HTERT RPE-1 (cell line): ENCODE measurements around the gene KLF7.

Experiments used
- in situ Hi-C: fragments of 300-500 bp; cut with MboI; formaldehyde crosslinking; loops from 4 replicates; pipeline ENCODE4 v1.14.3; 2020; ENCODE audit warnings: low sequenced_read_pairs

Gene KLF7

DNA sequence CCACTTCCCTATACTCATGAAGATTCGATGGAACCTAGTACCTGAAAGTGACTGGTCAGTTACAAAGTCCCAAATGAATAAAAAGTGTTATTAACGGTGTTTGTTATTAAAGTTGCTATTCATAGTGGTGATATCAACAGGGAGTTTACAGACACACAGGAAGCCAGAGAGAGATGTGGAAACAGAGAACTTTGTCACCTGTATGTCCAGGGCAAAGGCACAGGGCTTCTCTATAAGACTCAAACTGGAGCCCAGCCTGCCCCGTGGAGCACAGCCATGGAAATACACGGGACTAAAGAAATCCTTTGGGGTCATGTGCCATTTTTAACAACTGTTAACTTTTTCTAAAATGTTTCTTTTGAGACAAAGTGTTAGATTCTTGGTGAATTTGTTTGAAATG lies 68.5 kb downstream of the KLF7 start:
- in situ Hi-C loops = no loop called here

DNA sequence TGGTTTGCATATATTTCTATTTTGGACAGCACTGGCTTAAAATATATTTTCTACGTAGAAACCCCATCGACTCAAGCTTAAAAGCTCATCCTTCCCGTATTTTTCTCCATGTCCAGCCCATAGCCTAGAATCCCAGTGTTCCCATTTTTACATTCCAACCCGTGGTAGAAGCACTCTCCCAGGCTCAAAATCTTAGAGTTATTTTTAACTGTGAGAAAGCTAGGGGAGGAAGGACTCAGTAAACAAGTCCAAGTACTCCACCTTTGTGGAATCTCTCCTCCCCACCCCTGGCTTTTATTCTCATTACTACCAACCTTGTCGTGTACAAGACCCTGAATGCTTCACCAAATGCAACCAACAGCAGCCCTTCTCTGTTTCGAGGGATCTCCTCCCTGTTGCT lies 69.8 kb downstream of the KLF7 start:
- in situ Hi-C loops = no loop called here

DNA sequence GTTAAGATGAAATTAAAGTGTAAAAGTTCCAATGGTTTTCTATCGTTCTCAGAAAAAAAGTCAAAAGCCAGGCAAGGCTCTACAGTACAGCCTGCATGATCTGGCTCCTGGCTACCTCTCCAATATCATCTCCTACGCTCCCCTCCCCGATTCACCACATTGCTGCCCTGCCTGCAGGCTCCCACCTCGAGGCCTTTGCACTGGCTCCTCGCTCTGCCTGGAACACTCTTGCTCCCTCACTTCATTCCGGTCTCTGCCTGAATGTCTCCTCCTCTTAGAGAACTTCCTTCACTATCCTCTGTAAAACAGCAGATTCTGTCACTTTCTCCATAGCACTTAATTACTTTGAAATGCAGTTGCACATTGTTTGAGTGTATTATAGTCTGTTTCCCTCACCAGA lies 72.5 kb downstream of the KLF7 start:
- in situ Hi-C loops = no loop called here

DNA sequence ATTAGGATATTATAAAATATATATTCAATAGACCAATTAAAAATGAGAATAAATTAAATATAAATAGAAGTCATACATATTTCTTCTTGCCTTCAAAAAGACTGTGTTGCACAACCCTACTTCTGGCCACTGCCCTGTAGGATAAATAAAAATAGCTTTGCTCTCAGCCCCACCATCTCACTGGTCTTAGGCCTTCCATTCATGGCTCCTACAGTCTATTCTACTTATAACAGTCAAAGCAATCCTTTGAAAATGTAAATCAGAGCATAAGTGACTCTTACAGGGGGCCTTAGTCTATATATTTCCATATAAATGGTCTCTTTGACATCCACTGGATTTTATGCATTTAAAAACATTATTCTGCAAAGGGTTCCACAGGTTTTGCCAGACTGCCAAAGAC lies 72.9 kb downstream of the KLF7 start:
- in situ Hi-C loops = no loop called here

DNA sequence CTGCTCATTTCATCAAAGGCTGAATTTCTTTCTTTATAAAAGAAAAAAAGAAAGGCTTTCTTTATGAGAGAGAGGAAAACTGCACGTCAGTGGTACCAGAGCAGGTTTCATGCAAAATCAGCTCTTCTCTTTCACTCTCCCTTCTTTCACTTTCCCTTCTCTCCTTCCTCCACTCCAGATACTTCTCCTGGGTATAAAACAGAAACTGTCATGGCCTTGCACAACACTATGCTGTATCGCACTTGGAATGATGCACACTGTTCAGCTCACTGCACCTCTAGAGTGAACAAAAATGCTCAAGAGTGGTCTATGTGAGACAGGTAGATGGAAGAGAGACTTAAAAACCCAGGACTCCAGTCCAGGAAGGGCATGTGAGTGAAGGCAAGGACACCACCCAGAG lies 73.8 kb downstream of the KLF7 start:
- in situ Hi-C loops = no loop called here

DNA sequence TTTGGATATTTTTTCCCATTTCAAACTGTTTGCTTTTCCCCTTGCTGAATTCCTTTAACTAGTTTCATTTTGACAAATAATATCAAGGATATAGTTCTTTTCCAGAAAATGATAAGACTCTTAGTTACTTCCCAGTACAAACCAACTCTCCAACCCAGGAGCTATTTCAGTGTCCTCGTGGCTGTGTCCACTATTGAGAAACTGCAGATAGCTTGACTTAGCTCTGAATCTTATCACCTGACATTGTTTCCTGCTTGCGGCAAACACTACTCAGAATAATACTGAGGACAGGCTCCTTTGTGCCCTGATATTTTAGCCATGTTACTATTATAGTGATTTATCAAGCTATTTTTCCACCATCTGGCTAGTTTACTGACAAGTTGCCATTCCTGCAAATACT lies 74.6 kb downstream of the KLF7 start:
- in situ Hi-C loops = no loop called here

DNA sequence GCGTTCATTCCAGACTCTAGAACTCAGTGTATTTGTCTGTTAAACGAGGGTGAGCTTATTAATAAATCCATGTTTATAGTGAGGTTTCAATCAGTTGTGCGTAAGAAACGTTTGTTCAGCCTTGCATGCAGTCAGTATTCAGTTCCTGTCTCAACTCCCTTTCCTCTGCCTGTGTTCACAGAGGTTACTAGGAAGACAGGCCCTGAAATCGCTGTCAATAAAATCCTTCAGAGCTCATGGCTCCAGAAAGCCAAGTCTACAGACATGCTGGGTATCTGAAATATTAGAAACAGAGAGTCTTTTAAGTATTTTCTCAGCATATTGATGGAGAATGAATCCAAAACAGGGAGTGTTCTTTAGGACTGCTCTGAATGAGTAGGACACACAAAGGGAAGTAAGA lies 75.4 kb downstream of the KLF7 start:
- in situ Hi-C loops = no loop called here

DNA sequence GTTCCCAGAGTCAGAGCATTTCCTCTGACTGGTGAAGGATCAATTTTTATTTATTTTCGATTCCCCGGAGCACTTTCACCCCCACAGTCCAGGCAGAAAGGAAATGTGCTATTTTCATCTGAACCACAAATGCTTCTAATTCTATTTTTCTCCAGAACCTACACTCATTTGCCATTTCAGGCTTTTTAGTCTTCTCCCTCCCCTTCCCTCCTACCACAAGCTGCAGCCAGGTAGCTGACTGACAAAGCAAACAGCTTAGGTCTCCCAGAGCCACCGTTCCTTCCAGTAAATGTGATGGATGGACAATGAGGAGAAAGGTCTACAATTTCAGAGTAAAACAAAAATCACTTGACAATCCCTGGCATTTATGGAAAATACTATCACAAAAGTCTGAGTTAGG lies 76.9 kb downstream of the KLF7 start:
- in situ Hi-C loops = no loop called here

DNA sequence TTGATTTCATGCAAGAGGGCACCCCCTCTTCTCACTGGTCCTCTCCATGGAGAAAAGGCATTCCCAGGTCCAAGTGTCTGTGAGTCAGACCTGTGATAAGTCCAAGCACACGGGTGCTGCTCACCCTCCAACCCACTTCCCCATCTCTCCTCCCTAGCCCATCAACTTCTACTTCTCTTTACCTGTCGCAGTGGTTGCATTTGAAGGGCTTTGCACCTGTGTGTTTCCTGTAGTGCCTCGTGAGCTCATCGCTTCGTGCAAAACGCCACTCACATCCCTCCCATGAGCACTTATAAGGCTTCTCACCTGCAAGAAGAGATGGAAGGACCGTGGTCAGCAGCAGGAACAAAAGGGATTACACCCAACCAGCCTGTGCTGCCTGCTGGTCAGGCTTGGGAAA lies 77.5 kb downstream of the KLF7 start:
- in situ Hi-C loops = no loop called here

DNA sequence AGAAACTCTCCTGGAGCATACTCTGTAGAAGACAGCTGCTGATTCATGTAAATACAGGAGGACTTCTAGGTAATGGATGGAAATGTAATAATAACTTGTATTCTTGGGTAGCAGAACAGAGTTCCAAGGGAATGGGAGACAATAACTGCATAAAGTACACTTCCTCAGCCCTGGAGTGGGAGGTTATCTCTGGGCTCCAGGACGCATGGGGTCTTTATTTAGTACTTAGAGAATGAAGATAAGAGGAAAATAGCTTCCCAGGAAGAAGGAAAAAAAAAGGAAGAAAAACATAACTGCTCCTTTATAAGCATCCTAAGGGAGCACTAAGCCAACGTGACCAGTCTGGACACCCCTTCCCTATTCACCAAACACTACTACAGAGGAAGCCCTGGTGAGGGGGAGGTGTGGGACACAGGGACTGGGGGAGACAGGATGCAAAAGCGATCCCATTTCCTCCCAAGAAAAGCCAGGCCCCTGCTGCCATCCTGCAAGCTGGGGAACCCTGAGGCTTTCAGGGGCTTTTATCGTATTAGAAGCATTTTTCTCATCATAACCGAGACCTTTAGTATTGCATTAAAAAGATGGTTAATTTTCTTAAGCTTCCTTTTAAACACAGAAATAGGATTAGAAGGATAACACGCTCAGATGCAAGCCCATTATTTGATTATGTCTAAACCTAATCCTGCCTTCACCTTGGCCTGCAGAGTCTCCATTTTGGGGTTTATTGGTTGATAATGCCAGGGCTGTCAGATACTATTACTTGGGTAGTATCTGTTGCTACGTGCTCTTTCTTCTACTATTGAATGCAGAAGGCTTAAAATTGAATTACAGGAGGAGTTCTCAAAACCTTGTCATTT lies 78.5 kb downstream of the KLF7 start:
- in situ Hi-C loops = no loop called here

DNA sequence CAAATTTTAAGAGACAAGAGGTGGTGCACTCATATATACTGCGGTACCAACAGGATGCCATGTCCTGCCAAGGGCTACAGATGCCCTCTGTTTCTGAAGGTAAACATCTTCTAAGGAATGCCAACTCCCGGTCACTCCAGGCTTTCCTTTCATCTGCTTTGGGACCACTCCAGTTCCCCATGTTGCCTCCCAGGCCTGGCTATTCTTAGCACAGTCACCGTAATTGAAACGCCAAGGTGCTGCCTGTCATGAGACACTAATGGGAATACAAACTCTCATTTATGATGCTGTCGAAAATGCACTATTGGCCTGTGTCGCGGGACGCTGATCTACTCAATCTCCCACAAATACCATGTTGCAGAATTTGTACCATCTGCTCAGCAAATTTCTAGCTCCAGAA lies 79.6 kb downstream of the KLF7 start:
- in situ Hi-C loops = no loop called here

DNA sequence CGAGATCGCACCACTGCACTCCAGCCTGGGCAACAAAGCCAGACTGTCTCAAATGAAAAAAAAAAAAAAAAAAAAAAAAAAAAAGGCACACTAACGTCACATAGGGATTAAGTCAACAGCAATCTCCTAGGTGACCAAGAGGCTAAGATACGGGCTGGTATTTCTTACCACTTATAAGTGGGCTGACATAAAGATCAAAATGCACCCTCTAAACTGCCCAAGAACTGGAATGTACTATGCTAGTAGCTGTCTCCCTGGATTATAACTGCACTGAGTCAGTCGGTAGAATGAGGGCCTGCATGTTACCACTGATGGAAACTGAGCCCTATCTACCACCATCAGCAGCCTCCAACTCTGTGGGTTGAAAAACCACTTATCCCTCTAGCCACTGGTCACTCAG lies 80.6 kb downstream of the KLF7 start:
- in situ Hi-C loops = no loop called here

DNA sequence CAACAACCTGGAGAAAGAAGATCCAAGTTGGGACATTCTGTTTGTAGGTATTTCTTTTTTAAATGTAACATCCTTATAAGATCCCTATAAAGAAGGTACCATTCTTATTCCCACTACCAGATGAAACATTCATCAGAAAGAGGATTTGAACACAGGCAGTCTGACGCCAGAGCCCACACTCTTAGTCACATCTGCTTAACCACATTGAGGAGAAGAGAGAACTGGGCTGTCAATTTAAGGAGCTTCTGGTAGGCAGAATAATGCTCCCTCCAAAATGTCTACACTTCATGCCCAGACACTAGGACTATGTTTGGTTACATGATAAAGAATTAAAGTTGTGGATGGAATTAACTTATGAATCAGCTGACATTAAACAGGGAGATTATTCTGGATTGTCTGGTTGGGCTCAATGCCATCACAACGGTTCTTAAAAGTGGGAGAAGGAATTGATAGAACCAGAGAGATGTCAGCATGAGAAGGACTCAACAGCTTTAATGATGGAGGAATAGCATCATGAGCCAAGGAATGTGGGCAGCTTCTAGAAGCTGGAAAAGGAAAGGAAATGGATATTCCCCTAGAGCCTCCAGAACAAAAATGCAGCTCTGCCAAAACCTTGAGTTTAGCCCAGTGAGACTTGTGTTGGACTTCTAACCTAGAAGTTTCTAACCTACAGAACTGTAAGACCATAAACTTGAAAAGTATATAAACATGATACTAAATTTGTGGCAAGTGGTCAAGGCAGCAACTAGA lies 82.2 kb downstream of the KLF7 start:
- in situ Hi-C loops = no loop called here

DNA sequence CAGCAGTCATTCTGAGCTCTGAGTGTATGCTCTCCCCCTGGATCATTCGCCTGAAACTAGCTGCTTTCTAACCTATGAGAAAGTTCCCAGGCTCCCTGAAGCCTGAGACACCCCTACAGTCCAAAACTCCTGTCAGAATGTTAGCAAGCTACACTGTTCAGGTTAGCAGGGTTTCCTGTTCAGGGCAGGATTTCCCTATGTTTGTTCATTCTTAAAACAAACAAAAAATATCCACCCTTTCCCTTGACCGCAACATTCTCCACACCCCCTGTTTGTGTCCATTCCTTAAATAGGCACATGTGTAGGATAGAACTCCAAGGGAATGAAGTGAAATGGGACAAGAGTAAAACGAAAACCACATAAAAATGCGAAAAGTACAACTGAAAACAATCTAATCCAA lies 83.1 kb downstream of the KLF7 start:
- in situ Hi-C loops = no loop called here

DNA sequence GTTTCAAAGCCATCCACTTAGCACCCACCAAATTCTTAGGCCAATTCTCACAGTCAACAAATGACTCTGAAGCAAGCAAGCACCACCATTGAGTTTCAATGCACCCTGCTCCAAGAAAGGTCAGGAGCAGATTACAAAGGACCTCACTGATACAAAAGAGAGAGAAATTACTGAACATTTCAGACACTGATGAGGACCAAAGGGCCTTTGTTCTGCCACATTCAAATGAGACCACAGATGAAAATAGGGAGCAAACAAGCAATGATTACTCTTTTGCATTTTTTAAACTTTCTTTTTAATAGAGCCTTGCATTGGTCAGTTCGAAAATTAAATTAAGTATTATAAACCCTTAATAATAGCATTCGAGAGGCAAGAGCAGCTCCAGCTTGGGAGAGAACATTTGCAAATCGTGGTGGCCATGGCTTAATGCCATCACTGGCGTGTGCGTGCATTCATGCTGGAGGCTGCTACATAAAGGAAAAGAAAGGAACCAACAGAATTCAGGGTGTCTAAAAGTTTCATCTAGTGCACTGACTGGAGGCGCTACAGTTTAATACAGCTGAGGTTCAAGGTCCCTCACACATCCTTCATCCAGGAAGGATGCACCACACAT lies 87.5 kb downstream of the KLF7 start:
- in situ Hi-C loops = no loop called here

DNA sequence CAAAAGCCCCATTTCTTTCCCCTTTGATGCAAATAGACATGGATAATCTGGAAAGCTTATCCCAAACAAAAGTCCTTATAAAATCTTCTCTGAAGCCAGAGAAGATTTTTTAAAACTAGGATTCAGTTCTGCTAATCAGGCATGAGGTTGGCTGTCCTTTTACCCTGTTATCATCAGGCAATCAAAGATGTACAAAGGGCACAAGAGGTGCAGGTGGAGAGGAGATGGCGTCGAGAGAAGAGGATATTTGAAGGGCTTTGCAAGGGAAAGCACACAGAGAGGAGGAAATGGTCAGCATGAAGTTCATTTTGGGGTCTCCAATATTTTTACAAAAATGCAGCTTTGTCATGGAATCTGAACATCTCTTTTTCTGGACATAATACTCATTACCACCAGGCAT lies 88.5 kb downstream of the KLF7 start:
- in situ Hi-C loops = no loop called here

DNA sequence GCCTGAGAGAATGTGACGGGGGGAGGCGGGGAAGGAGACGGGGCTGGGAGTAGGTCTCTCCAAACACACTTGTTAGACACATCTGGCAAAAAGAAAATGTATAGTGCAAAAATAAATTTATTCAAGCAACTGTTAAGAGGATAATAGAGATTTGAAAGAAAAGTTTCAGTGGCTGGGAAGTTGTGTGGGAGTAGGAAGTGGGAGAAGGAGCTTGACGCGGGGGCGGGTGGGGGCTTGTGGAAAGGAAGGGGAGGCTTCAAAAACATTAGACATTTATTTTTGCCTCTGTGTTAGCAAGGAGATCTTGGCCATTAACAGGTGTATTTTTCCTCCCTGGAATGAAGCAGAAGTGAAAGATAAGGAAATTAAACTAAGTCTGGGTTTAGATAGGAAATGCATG lies 90.3 kb downstream of the KLF7 start:
- in situ Hi-C loops = no loop called here

DNA sequence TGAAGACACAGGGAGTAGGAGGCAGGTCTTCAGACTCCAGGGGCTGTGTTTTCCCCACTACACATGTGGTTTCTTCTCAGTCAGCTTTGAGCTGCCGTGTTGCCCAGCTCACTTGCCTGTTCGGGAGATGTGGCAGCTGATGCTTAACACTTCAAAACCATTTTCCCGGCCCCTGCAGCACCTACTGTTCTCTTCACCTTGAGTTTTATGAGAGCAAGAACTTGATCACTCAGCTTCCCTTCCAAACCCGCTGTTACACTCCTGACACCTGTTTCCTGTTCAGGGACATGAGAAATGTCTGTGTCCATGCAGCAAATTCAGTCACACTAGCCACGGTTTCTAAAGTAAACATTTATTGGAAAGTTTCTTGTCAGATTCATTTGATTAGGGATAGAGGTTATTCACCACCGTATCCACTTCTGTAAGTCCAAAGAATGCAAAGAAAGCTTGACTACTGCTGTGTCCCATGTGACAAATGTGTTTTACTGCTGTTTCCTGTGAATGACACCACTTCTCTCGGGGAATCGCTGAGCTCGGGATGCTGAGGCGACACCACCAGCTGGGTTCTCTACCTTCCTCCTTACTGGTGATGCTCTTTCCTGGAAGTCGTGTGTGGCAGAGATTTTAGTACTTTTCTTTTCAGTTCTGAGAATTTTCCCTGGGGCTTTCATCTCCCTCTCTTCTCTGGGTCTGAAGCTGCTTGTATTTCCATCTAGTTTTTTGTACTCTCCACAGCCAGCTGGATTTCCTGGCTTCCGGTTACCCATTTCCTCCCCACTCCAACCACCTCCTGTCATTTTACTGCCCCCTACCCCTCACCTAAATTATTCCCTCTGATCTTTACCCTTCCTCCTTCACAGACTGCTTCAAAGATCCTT lies 91.7 kb downstream of the KLF7 start:
- in situ Hi-C loops = no loop called here

DNA sequence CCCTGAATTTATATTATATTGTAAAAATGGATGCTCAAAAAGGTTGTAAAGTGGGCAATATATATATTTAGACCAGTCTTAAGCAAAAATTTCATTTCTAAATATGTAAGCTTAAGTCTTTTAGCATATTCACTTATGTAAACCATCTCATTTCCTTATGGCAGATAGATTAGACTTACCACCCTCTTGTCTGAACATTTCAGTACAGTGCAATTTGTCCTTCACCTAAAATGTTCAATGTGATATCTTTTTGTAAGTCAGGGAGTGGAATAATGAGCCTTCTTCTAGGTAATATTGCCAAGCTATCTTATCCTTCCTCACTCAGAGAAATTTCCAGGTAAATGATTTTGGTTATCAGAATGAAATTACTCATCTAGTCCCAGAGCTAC lies 92.3 kb downstream of the KLF7 start:
- in situ Hi-C loops = no loop called here

DNA sequence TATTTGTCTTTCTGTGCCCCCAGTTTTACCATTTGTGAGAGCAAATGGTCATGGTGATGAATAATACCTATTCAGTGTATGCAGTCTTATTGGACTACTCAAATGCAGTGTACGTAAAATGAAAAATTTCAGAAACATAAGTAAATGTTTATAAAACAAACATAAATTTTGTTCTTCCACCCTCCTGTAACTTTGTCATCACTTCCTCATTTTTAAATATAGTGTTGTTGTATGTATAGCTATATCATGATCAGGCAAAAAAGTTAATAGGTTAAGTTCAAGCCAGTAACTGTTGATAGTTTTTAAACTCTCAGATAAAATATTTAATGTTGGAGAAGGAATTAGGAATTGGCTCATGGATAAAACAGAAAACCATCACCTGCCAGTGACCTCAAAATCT lies 93.2 kb downstream of the KLF7 start:
- in situ Hi-C loops = no loop called here

DNA sequence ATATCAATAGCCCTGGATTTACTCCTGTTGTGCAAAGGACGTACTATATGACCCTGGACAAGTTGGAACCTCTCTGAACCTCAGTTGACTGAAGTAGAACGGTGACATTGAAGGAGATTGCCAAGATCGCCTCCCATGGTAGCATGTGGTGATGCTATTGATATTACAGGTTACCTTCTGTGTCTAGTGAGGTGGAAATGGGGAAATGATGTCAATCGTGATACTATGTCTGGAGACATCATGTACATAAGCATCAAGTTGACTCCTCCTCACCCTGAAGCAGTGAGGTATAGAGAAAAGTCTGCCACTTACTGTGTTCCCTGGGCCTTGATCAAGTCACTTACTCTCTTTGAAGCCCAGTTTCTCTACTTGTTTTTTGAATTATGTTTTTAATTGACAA lies 93.9 kb downstream of the KLF7 start:
- in situ Hi-C loops = no loop called here
